Measurements from ENCODE around the gene VPS26B. TPM values are rescaled to one million over a fixed set of nuclear protein-coding genes. Genes with fewer than 3 reads are reported as not detected.

VPS26B gene
- total and polyA plus RNA-seq, 9 of the 15 experiments (the other 6 are each of a cell fraction or from before 2014, with no cell fraction given), result 3.5 to 43.3 (median 27.4) TPM

GRCh38 chr11:134238956-134239355, 14.5 kb downstream of the VPS26B start:
- 94% methylated on average over 5 of the region's 5 CpGs for WGBS (ENCODE audit: insufficient coverage, low coverage, missing lambda C conversion rate)
- ChIA-PET CTCF (ENCODE audit: low intra/inter-chr PET ratio) (no interaction called here), POLR2A (interaction anchor here (1.0 to 1.6 kb wide), 2 partner anchors 15 to 88 kb away, joined by 3 to 4 read pairs; partner anchors contain the start of gene NCAPD3)
- Histone ChIP-seq H3K9me3 (replicated peaks; ENCODE audit: control insufficient read depth, insufficient read depth, low read depth, low read length) (no peaks in the 10 kb centered on the region), H2AFZ (ENCODE audit: low read depth, low read length) (no peak overlapping the region), H3K9ac (ENCODE audit: insufficient read depth in 1 of 2, low read depth in 2 of 2, low read length in 2 of 2) (no peak overlapping the region), H3K9me1 (ENCODE audit: control insufficient read depth, insufficient read depth, low read length) (no peaks in the 10 kb centered on the region), H3K27ac (ENCODE audit: extremely low read depth, low read depth, low read length) (no peak overlapping the region), H3K4me1 (replicated peaks in 1 of 2; ENCODE audit: control insufficient read depth in 2 of 2, insufficient read depth in 2 of 2, low read length in 2 of 2) (peaks cover 10 to 17% of the 10 kb centered on the region in 2 experiments), H3K4me2 (ENCODE audit: insufficient read depth, low read length) (no peak overlapping the region), H3K27me3 (ENCODE audit: control insufficient read depth in 2 of 2, insufficient read depth in 2 of 2, low read length in 2 of 2) (no peaks in the 10 kb centered on the region), H4K20me1 (replicated peaks; ENCODE audit: control insufficient read depth, insufficient read depth, low read length) (0 out of 2 replicates have a peak, but pooled peaks cover 4% of the 10 kb centered on the region), H3K4me3 (no peak overlapping the region), H3K79me2 (ENCODE audit: control insufficient read depth, insufficient read depth, low read length) (peaks cover 23% of the 10 kb centered on the region), H3K36me3 (ENCODE audit: control insufficient read depth, insufficient read depth, low read length) (peaks cover 72% of the 10 kb centered on the region)
- TF ChIP-seq TAF15 (IDR thresholded peaks at IDR 0.05; ENCODE audit: low read depth, low read length) (no peak), ZNF561 (CRISPR knock-in tag; conservative IDR thresholded peaks at IDR 0.05) (no peak), ZNF280B (CRISPR knock-in tag; IDR thresholded peaks at IDR 0.05) (no peak), SMAD2 (IDR thresholded peaks at IDR 0.05; ENCODE audit: low read depth, low read length) (no peak), SMARCA4 (IDR thresholded peaks at IDR 0.05) (no peak), ZNF143 (CRISPR knock-in tag; IDR thresholded peaks at IDR 0.05) (no peak), RBM34 (IDR thresholded peaks at IDR 0.05; ENCODE audit: borderline replicate concordance, insufficient read depth, low read length) (no peak), E2F5 (CRISPR knock-in tag; IDR thresholded peaks at IDR 0.05) (no peak), HDAC8 (tag; IDR thresholded peaks at IDR 0.05) (no peak), ZNF316 (IDR thresholded peaks at IDR 0.05) (no peak), XRCC3 (IDR thresholded peaks at IDR 0.05) (no peak), CBFB (CRISPR knock-in tag; IDR thresholded peaks at IDR 0.05) (no peak)
- FAIRE-seq, result no peak
- ATAC-seq, result no peak
- in situ Hi-C loops (cut with MboI), result no loop called here
- intact Hi-C loops (cut with micrococcal nuclease), result no loop called here
- no TSS peak for BruUV-seq (replicated peaks)
- no peak for DNase-seq (ENCODE audit: extremely low read depth in 1 of 4, low spot score in 3 of 4)

Data from K562 (cell line).